Astrocyte of the spinal cord (primary cell): Measurements from ENCODE around the gene EPM2A.
A peak's percentile ranks its signal among the peaks of the same experiment; 100 is the strongest.
"Not testable (repeated sequence)": the region's sequence is repeated elsewhere in the genome, so short reads cannot be mapped to it uniquely, and the experiment has no call there.

ENCODE experiments used
- DNase-seq: peaks from one replicate; pipeline ENCODE4 v3.0.0; 2011; ENCODE audit warnings: low read depth, low spot score
- H3K4me3 ChIP-seq: 2 replicates; pipeline ENCODE4 v1.5.1; 2011; ENCODE audit warnings: low read depth, mild to moderate bottlenecking, low read length, moderate library complexity
- CTCF ChIP-seq: IDR thresholded peaks from 2 replicates; pipeline ENCODE4 v1.5.1; 2012; ENCODE audit warnings: low read depth, mild to moderate bottlenecking, low read length, inconsistent platforms
- in situ Hi-C: cut with HindIII; loops from 2 replicates; pipeline ENCODE4 v1.10.0; 2017; ENCODE audit warnings: low sequenced_read_pairs

The EPM2A gene

DNA sequence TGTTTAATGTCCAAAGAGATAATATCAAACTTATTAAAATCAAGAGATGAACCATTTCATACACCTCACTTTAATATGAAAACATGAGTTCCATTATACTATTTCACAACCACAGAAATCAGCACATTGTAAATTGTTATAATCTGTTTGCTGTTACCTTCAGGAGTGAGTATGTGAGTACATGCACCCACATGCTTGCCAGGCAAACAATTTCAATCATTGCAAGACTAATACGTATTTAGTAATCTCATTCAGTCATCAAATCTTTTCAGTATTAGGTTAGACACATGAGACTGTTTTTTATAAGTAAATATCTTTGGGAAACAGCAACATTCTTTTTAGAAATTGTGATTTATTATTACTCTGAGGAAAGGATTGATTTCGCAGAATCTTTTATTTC is 9.3 kb upstream of the EPM2A start:
- DNase-seq = no peak
- in situ Hi-C loops = no loop called here
- H3K4me3 ChIP-seq = no peak overlapping the region
- no peak for TF ChIP-seq CTCF

GRCh38 chr6:145743332-145743731 is 8.0 kb upstream of the EPM2A start:
- DNase-seq = no peak
- TF ChIP-seq CTCF = no peak
- in situ Hi-C loops = no loop called here
- H3K4me3 ChIP-seq = no peak overlapping the region

DNA sequence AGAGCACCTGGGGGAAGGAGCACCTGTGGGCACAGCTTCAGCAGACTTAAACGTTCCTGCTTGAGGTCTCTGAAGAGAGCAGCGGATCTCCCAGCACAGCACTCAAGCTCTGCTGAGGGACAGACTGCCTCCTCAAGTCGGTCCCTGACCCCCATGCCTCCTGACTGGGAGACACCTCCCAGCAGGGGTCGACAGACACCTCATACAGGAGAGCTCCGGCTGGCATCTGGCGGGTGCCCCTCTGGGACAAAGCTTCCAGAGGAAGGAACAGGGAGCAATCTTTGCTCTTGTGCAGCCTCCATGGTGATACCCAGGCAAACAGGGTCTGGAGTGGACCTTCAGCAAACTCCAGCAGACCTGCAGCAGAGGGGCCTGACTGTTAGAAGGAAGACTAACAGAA is 7.2 kb upstream of the EPM2A start:
- DNase-seq, in situ Hi-C loops, H3K4me3 ChIP-seq: not testable (repeated sequence)

DNA sequence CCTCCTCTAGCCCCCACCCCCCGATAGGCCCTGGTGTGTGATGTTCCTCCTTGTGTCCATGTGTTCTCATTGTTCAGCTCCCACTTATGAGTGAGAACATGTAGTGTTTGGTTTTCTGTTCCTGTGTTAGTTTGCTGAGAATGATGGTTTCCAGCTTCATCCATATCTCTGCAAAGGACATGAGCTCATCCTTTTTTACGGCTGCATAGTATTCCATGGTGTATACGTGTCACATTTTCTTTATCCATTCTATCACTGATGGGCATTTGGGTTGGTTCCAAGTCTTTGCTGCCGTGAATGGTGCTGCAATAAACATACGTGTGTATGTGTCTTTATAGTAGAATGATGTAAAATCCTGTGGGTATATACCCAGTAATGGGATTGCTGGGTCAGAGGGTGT is 4.4 kb upstream of the EPM2A start:
- H3K4me3 ChIP-seq, in situ Hi-C loops, DNase-seq: not testable (repeated sequence)

DNA sequence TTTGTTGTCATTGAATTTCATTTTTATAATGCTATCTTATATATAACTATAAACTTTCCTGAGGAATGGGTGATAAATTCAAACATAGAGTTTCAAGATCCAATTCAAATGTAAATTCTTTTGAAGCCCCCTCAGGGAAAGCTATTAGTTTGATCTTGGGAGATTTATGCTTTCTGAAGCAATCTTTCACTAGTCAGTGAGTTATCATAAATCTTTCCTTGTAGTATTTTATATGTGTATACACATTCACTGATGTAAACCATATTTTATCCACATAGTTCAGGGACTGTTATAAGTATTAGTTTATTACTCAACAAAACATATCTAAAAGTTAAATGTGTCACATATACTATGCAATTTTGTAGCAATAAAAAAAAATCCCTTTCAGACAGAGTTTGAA is 2.9 kb upstream of the EPM2A start:
- in situ Hi-C loops = no loop called here
- no peak for TF ChIP-seq CTCF
- DNase-seq = no peak
- H3K4me3 ChIP-seq = no peak overlapping the region

DNA sequence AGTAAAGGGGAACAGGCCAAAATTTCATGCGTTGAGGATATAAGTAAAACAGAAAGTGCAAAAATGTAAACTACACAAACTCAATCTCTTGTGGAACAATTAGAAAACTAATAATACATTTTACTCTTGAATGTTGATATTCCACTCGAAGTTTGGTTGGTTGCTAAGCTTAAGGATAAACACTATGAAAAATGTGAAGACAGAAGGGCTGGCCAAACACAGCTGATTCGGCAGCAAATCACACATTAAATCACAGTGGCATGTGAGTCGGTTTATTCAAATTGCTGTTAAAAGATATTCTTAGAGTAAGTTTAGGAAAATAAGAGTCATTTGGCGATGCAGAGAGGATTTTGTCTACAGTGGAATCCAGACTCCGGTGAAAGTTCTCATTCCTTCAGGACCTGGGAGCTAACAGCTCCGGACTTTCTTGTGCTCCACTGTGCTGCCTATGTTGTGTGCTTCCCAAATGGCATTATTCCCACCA is 1.4 kb upstream of the EPM2A start:
- in situ Hi-C loops = no loop called here
- peak; percentile 64 for DNase-seq
- H3K4me3 ChIP-seq = no peak overlapping the region
- TF ChIP-seq CTCF = no peak

- peak overlapping the region; percentile 64 for H3K4me3 ChIP-seq
- in situ Hi-C loops = no loop called here
- no peak for TF ChIP-seq CTCF
- peak; percentile 90 for DNase-seq
These were observed 599 bp downstream of the EPM2A start for GRCh38 chr6:145734486-145735355.

DNA sequence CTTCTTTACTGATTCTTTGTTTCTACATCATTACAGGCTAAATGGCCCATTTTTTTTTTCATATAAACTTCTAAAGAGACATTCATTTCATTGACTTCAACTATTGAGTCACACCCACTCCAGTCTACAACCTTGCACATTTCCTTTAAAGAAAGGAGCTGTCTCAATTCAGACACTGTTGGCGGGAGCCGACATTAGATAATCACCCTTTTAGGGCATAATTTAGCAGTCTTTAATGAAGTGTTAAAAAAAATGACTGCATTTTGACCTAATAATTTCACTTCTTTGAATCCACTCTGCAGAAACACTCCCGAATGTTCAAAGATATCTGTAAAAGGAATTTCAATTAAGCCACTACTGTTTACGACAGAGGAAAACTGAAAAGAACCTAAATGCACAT is 1.5 kb downstream of the EPM2A start:
- in situ Hi-C loops = no loop called here
- TF ChIP-seq CTCF = no peak
- H3K4me3 ChIP-seq = no peak overlapping the region
- DNase-seq = no peak
